GM18951 (cell line): ENCODE data around the gene COX18.

Experiments
- POLR2A ChIP-seq: IDR thresholded peaks from 4 replicates; pipeline ENCODE4 v1.6.1; 2011; ENCODE audit warnings: mild to moderate bottlenecking; ENCODE audit not compliant: insufficient read length, insufficient read depth; ENCODE audit errors: extremely low read depth
- in situ Hi-C: fragments of 300-500 bp; cut with MboI; formaldehyde crosslinking; loops from one replicate; pipeline ENCODE4 v1.12.0; 2022; ENCODE audit warnings: low sequenced_read_pairs, mixed read lengths, inconsistent platforms; ENCODE audit not compliant: unreplicated experiment

The COX18 gene

GRCh38 chr4:73028621-73029020, 40.9 kb downstream of the COX18 start:
- in situ Hi-C loops: no loop called here
- no peak for TF ChIP-seq POLR2A

GRCh38 chr4:73021634-73022033, 47.9 kb downstream of the COX18 start:
- in situ Hi-C loops: loop anchor here (25.0 kb wide), 2 partner anchors 509 to 709 kb away; no protein-coding TSS in a partner anchor
- TF ChIP-seq POLR2A: no peak

- in situ Hi-C loops: loop anchor here (10.0 to 25.0 kb wide), 3 partner anchors 315 to 707 kb away; no protein-coding TSS in a partner anchor
- no peak for TF ChIP-seq POLR2A
Measured at GRCh38 chr4:73019462-73020047, 50.0 kb downstream of the COX18 start.

GRCh38 chr4:73018595-73018994, 50.9 kb downstream of the COX18 start:
- TF ChIP-seq POLR2A: no peak
- in situ Hi-C loops: loop anchor here (10.0 to 25.0 kb wide), 3 partner anchors 314 to 706 kb away; no protein-coding TSS in a partner anchor

GRCh38 chr4:73013310-73013709, 56.2 kb downstream of the COX18 start:
- in situ Hi-C loops: loop anchor here (10.0 to 25.0 kb wide), 3 partner anchors 309 to 701 kb away; no protein-coding TSS in a partner anchor
- no peak for TF ChIP-seq POLR2A

GRCh38 chr4:73012673-73013072, 56.8 kb downstream of the COX18 start:
- in situ Hi-C loops: loop anchor here (10.0 to 25.0 kb wide), 3 partner anchors 308 to 700 kb away; no protein-coding TSS in a partner anchor

GRCh38 chr4:73011629-73011985, 57.9 kb downstream of the COX18 start:
- no peak for TF ChIP-seq POLR2A
- in situ Hi-C loops: loop anchor here (10.0 to 25.0 kb wide), 3 partner anchors 307 to 699 kb away; no protein-coding TSS in a partner anchor

More at GRCh38 chr4:73012673-73013072, 56.8 kb downstream of the COX18 start:
- TF ChIP-seq POLR2A: no peak

- in situ Hi-C loops: loop anchor here (10.0 to 25.0 kb wide), 3 partner anchors 306 to 699 kb away; no protein-coding TSS in a partner anchor
- no peak for TF ChIP-seq POLR2A
Measured at GRCh38 chr4:73010789-73011628, 58.5 kb downstream of the COX18 start.

GRCh38 chr4:73007526-73008100, 61.9 kb downstream of the COX18 start:
- in situ Hi-C loops: loop anchor here (25.0 kb wide), 2 partner anchors 495 to 695 kb away; no protein-coding TSS in a partner anchor
- no peak for TF ChIP-seq POLR2A

GRCh38 chr4:73006286-73006990, 63.1 kb downstream of the COX18 start:
- in situ Hi-C loops: loop anchor here (25.0 kb wide), 2 partner anchors 494 to 694 kb away; no protein-coding TSS in a partner anchor

GRCh38 chr4:73005514-73005913, 64.0 kb downstream of the COX18 start:
- in situ Hi-C loops: loop anchor here (25.0 kb wide), 2 partner anchors 493 to 693 kb away; no protein-coding TSS in a partner anchor
- TF ChIP-seq POLR2A: no peak

More at GRCh38 chr4:73006286-73006990, 63.1 kb downstream of the COX18 start:
- no peak for TF ChIP-seq POLR2A
